ENCODE results near the gene CDC5L. TPM values are rescaled to one million over a fixed set of nuclear protein-coding genes. Genes with fewer than 3 reads are reported as not detected.
"Not testable (repeated sequence)": the region's sequence is repeated elsewhere in the genome, so short reads cannot be mapped to it uniquely, and the experiment has no call there.

The CDC5L gene
- total and polyA plus RNA-seq, 9 donors, result 13.0 to 24.0 (median 19.5) TPM

- no peaks in the 10 kb centered on the region for H3K4me1 ChIP-seq (ENCODE audit: insufficient read depth)
- no peak overlapping the region for H3K27ac ChIP-seq
- DNase-seq, result no peak
- peaks cover 0 to 4% of the 10 kb centered on the region in 2 donors for H3K9me3 ChIP-seq
- intact Hi-C loops (cut with DNase I), result no loop called here
- no peak overlapping the region for H3K4me3 ChIP-seq
- 29 to 52% (median 52%) methylated on average over 1 of the region's 1 CpG for WGBS, 3 donors
- TF ChIP-seq EP300 (IDR thresholded peaks at IDR 0.05), result no peak
- no peaks in the 10 kb centered on the region for H3K36me3 ChIP-seq
- no peaks in the 10 kb centered on the region for H3K27me3 ChIP-seq
Measured at GRCh38 chr6:44444853-44445252, 57.3 kb downstream of the CDC5L start.

GRCh38 chr6:44446626-44447300, 59.3 kb downstream of the CDC5L start:
- Histone ChIP-seq H3K9me3 (peaks cover 0 to 4% of the 10 kb centered on the region in 2 donors), H3K27me3 (no peaks in the 10 kb centered on the region), H3K36me3 (no peaks in the 10 kb centered on the region), H3K4me1 (ENCODE audit: insufficient read depth) (no peaks in the 10 kb centered on the region), H3K27ac (no peak overlapping the region), H3K4me3 (no peak overlapping the region)
- DNase-seq, result no peak
- WGBS, 3 donors, result 88 to 94% (median 93%) methylated on average over 4 of the region's 4 CpGs
- no peak for TF ChIP-seq POLR2A (IDR thresholded peaks at IDR 0.05)
- no peak for TF ChIP-seq EP300 (IDR thresholded peaks at IDR 0.05)
- no peak for TF ChIP-seq CTCF (IDR thresholded peaks at IDR 0.05)
- intact Hi-C loops (cut with DNase I), result no loop called here

- not testable (repeated sequence) for H3K9me3 ChIP-seq, H3K36me3 ChIP-seq
- 81 to 89% (median 84%) methylated on average over 2 of the region's 2 CpGs for WGBS, 3 donors
Measured at GRCh38 chr6:44449181-44449580, 61.7 kb downstream of the CDC5L start.

GRCh38 chr6:44451803-44452695, 64.5 kb downstream of the CDC5L start:
- intact Hi-C loops (cut with DNase I), result no loop called here
- Histone ChIP-seq H3K36me3 (no peaks in the 10 kb centered on the region), H3K27ac (no peak overlapping the region), H3K4me3 (no peak overlapping the region), H3K27me3 (no peaks in the 10 kb centered on the region), H3K9me3 (no peaks in the 10 kb centered on the region), H3K4me1 (ENCODE audit: insufficient read depth) (peaks cover 4% of the 10 kb centered on the region)
- TF ChIP-seq CTCF (IDR thresholded peaks at IDR 0.05) (no peak), POLR2A (IDR thresholded peaks at IDR 0.05) (no peak), EP300 (IDR thresholded peaks at IDR 0.05) (no peak)
- peak in 1 of 5 donors; percentile 28 for DNase-seq
- 68 to 72% (median 70%) methylated on average over 11 of the region's 11 CpGs for WGBS, 3 donors

More at GRCh38 chr6:44449181-44449580, 61.7 kb downstream of the CDC5L start:
- H3K27ac ChIP-seq; H3K4me3 ChIP-seq; H3K27me3 ChIP-seq; intact Hi-C loops (cut with DNase I); H3K4me1 ChIP-seq (ENCODE audit: insufficient read depth); DNase-seq: not testable (repeated sequence)

- TF ChIP-seq CTCF (IDR thresholded peaks at IDR 0.05) (no peak), POLR2A (IDR thresholded peaks at IDR 0.05) (no peak), EP300 (IDR thresholded peaks at IDR 0.05) (no peak)
- WGBS, 3 donors, result 64 to 75% (median 69%) methylated on average over 4 of the region's 4 CpGs
- intact Hi-C loops (cut with DNase I), result no loop called here
- Histone ChIP-seq H3K4me1 (ENCODE audit: insufficient read depth) (peaks cover 4% of the 10 kb centered on the region), H3K27ac (no peak overlapping the region), H3K27me3 (no peaks in the 10 kb centered on the region), H3K9me3 (no peaks in the 10 kb centered on the region), H3K36me3 (no peaks in the 10 kb centered on the region), H3K4me3 (no peak overlapping the region)
- no peak for DNase-seq
Measured at GRCh38 chr6:44452725-44453124, 65.2 kb downstream of the CDC5L start.
